ENCODE results near the gene SLC25A21.

SLC25A21 gene

GRCh38 chr14:37139710-37140109, 32.7 kb downstream of the SLC25A21 start:
- H3K36me3 ChIP-seq (ENCODE audit: insufficient read depth, low read length) = no peaks in the 10 kb centered on the region
- H3K9ac ChIP-seq (ENCODE audit: low read depth, low read length) = no peak overlapping the region
- no peak overlapping the region for H3K4me3 ChIP-seq (ENCODE audit: low read length)
- peaks cover 13% of the 10 kb centered on the region for H3K4me1 ChIP-seq (ENCODE audit: control insufficient read depth, insufficient read depth, low read length)
- no peaks in the 10 kb centered on the region for H3K9me3 ChIP-seq (replicated peaks; ENCODE audit: low read length)
- H3K4me2 ChIP-seq (ENCODE audit: low read length) = no peak overlapping the region
- H3K27me3 ChIP-seq (ENCODE audit: control insufficient read depth, insufficient read depth, low read length) = no peaks in the 10 kb centered on the region

DNA sequence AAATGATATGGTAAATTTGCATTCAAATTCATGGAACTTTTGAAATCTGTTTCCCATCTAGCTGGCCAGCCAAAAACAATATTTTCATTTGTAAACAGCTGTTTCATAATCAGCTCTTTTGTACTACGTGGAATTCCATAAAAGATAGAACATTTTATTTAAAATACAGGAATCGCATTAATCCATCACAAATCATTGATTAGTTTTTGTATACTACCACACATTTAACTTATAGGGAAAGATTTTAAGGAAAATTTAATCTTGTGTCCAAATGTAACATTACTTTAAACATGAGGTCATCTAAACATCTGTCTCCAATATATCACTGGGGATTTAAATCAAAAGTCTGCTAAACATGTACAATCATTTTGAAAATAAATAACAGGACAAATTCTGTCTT, 33.5 kb downstream of the SLC25A21 start:
- Histone ChIP-seq H3K4me1 (ENCODE audit: control insufficient read depth, insufficient read depth, low read length) (peaks cover 13% of the 10 kb centered on the region), H3K4me3 (ENCODE audit: low read length) (no peak overlapping the region), H3K36me3 (ENCODE audit: insufficient read depth, low read length) (no peaks in the 10 kb centered on the region), H3K27me3 (ENCODE audit: control insufficient read depth, insufficient read depth, low read length) (no peaks in the 10 kb centered on the region), H3K4me2 (ENCODE audit: low read length) (no peak overlapping the region), H3K9me3 (replicated peaks; ENCODE audit: low read length) (no peaks in the 10 kb centered on the region), H3K9ac (ENCODE audit: low read depth, low read length) (no peak overlapping the region)

- H3K4me1 ChIP-seq (ENCODE audit: control insufficient read depth, insufficient read depth, low read length) = no peaks in the 10 kb centered on the region
- H3K4me2 ChIP-seq (ENCODE audit: low read length) = no peak overlapping the region
- no peaks in the 10 kb centered on the region for H3K9me3 ChIP-seq (replicated peaks; ENCODE audit: low read length)
- H3K4me3 ChIP-seq (ENCODE audit: low read length) = no peak overlapping the region
- no peaks in the 10 kb centered on the region for H3K36me3 ChIP-seq (ENCODE audit: insufficient read depth, low read length)
- H3K9ac ChIP-seq (ENCODE audit: low read depth, low read length) = no peak overlapping the region
- no peaks in the 10 kb centered on the region for H3K27me3 ChIP-seq (ENCODE audit: control insufficient read depth, insufficient read depth, low read length)
Measured at GRCh38 chr14:37133284-37133913, 39.0 kb downstream of the SLC25A21 start.

DNA sequence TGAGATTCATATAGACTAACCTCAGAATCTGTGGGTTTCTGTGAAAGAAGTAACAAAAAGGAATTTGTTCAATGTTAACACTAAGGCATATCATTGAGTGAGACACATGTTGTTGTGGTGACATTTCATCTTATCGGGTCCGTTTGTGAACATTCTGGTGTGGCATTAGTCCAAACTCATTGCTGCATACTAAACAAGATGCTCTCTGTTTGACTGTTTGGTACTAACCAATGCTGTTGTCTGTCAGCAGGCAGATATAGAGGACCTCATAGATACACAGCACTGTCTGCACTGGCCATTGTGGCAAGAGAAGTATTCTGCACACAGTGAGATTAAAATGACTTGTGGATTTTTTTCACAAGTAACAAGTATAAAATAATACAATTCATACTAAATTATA, 41.2 kb downstream of the SLC25A21 start:
- Histone ChIP-seq H3K36me3 (ENCODE audit: insufficient read depth, low read length) (no peaks in the 10 kb centered on the region), H3K4me1 (ENCODE audit: control insufficient read depth, insufficient read depth, low read length) (no peaks in the 10 kb centered on the region), H3K27me3 (ENCODE audit: control insufficient read depth, insufficient read depth, low read length) (no peaks in the 10 kb centered on the region), H3K4me3 (ENCODE audit: low read length) (no peak overlapping the region), H3K9ac (ENCODE audit: low read depth, low read length) (no peak overlapping the region), H3K9me3 (replicated peaks; ENCODE audit: low read length) (no peaks in the 10 kb centered on the region), H3K4me2 (ENCODE audit: low read length) (no peak overlapping the region)

GRCh38 chr14:37129047-37129446, 43.4 kb downstream of the SLC25A21 start:
- H3K9me3 ChIP-seq (replicated peaks; ENCODE audit: low read length) = no peaks in the 10 kb centered on the region
- H3K4me2 ChIP-seq (ENCODE audit: low read length) = no peak overlapping the region
- no peaks in the 10 kb centered on the region for H3K27me3 ChIP-seq (ENCODE audit: control insufficient read depth, insufficient read depth, low read length)
- H3K4me1 ChIP-seq (ENCODE audit: control insufficient read depth, insufficient read depth, low read length) = no peaks in the 10 kb centered on the region
- no peak overlapping the region for H3K4me3 ChIP-seq (ENCODE audit: low read length)
- H3K9ac ChIP-seq (ENCODE audit: low read depth, low read length) = no peak overlapping the region
- H3K36me3 ChIP-seq (ENCODE audit: insufficient read depth, low read length) = no peaks in the 10 kb centered on the region

- Histone ChIP-seq H3K9me3 (replicated peaks; ENCODE audit: low read length) (no peaks in the 10 kb centered on the region), H3K9ac (ENCODE audit: low read depth, low read length) (no peak overlapping the region), H3K4me1 (ENCODE audit: control insufficient read depth, insufficient read depth, low read length) (peaks cover 16% of the 10 kb centered on the region), H3K4me3 (ENCODE audit: low read length) (no peak overlapping the region), H3K27me3 (ENCODE audit: control insufficient read depth, insufficient read depth, low read length) (no peaks in the 10 kb centered on the region), H3K4me2 (ENCODE audit: low read length) (no peak overlapping the region), H3K36me3 (ENCODE audit: insufficient read depth, low read length) (no peaks in the 10 kb centered on the region)
Measured at GRCh38 chr14:37124614-37125013, 47.8 kb downstream of the SLC25A21 start.

DNA sequence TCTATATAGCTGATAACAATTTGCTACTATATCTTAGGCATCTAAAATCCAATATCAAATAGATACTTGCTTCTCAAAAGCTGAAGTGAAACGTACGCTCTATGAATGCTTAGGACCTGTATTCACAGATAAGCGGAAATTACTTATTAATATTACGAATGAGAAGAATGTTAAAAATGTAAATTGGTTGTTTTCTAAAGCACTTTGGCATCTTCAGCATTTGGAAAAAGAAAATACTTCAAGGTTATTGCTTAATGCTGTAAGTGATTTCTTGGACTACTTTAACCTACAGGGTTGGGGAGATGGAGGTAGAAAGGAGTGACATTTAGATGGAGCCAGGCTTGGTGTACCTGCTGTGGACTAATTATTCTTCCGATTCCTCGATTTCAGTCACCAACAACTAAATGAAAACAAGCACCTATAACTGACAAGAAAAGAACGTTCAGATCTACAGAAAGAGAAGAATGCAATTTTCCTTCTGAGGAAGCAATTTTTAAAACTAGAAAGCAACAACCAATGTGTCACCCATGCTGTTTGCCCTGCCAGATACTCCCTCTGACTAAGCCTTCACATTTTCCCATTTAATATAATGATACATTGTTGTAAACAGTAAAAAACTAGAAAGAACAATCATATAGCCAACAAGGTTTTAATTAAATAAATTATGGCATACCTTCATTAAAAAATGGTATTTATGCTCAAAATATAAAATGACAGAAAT, 49.3 kb downstream of the SLC25A21 start:
- H3K36me3 ChIP-seq (ENCODE audit: insufficient read depth, low read length) = no peaks in the 10 kb centered on the region
- peaks cover 16% of the 10 kb centered on the region for H3K4me1 ChIP-seq (ENCODE audit: control insufficient read depth, insufficient read depth, low read length)

GRCh38 chr14:37122288-37122687, 50.1 kb downstream of the SLC25A21 start:
- H3K9me3 ChIP-seq (replicated peaks; ENCODE audit: low read length) = no peaks in the 10 kb centered on the region
- H3K27me3 ChIP-seq (ENCODE audit: control insufficient read depth, insufficient read depth, low read length) = no peaks in the 10 kb centered on the region
- H3K4me1 ChIP-seq (ENCODE audit: control insufficient read depth, insufficient read depth, low read length) = peaks cover 18% of the 10 kb centered on the region
- H3K4me2 ChIP-seq (ENCODE audit: low read length) = peak overlapping the region; percentile 15
- H3K4me3 ChIP-seq (ENCODE audit: low read length) = no peak overlapping the region
- H3K9ac ChIP-seq (ENCODE audit: low read depth, low read length) = no peak overlapping the region
- H3K36me3 ChIP-seq (ENCODE audit: insufficient read depth, low read length) = no peaks in the 10 kb centered on the region

More for the DNA sequence above, 49.3 kb downstream of the SLC25A21 start:
- Histone ChIP-seq H3K27me3 (ENCODE audit: control insufficient read depth, insufficient read depth, low read length) (no peaks in the 10 kb centered on the region), H3K9ac (ENCODE audit: low read depth, low read length) (no peak overlapping the region), H3K9me3 (replicated peaks; ENCODE audit: low read length) (no peaks in the 10 kb centered on the region), H3K4me3 (ENCODE audit: low read length) (no peak overlapping the region), H3K4me2 (ENCODE audit: low read length) (peak overlapping the region; percentile 26)

DNA sequence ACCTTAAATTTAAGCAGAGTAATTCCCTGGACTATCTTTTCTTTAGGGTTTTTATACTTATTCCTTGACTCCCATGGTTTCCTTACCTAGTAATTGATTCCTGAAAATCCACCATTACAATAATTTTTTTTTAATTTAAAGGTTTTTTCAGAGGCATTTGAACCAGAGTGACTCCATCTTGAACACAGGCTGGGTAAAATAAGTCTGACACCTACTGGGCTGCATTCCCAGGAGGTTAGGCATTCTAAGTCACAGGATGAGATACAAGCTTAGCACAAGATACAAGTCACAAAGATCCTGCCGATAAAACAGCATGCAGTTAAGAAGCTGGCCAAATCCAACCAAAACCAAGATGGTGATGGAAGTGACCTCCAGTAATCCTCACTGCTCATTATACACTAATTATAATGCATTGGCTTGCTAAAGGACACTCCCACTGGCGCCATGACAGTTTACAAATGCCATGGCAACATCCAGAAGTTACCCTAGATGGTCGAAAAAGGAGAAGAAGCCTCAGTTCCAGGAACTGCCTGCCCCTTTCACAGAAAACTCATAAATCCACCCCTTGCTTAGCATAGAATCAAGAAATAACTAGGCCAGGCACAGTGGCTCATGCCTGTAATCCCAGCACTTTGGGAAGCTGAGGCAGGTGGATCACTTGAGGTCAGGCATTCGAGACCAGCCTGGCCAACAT, 53.6 kb downstream of the SLC25A21 start:
- Histone ChIP-seq H3K4me2 (ENCODE audit: low read length) (no peak overlapping the region), H3K36me3 (ENCODE audit: insufficient read depth, low read length) (no peaks in the 10 kb centered on the region), H3K9me3 (replicated peaks; ENCODE audit: low read length) (no peaks in the 10 kb centered on the region), H3K27me3 (ENCODE audit: control insufficient read depth, insufficient read depth, low read length) (no peaks in the 10 kb centered on the region), H3K9ac (ENCODE audit: low read depth, low read length) (no peak overlapping the region), H3K4me1 (ENCODE audit: control insufficient read depth, insufficient read depth, low read length) (peaks cover 48% of the 10 kb centered on the region), H3K4me3 (ENCODE audit: low read length) (no peak overlapping the region)

DNA sequence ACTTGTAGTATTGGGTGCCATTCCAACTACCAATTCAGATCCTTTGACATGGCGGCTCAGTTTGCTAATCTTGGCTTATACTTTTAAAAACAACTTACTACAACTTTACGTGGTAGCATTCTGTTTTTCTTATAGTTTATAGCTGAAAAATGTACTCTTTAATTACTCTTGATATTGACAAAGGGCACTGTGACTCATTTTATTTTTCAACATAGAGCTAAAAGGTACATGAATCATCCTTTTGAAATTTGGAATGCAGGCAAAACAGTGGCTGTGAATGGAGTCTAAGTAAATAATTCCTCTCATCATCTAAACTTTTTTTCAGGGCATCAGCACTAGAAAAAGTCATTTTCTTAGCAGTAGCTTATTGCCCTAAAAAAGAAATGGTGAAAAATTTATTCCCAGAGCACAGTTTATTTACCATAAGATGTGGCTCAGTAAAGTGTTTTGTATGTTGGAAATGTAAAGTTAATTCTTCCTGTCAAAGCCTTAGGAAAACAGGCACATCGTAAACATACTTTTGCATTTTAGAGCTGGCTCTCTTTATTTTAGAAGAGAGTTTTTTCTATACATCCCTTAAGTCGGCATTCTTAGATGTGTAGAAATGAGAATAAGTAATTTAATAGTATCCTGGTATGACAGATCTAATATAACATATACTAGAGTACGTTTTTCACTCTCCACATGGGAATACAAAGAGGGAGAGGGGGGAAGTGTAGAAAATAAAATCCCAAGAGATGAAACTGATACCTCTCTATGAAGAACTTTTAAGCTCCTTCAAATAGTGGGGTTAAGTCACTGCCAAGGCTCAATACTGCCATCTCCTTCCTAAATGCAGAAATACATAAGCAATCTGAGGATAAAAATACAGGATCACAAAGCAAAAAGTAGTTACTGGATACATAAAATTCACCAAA, 55.2 kb downstream of the SLC25A21 start:
- no peaks in the 10 kb centered on the region for H3K9me3 ChIP-seq (replicated peaks; ENCODE audit: low read length)
- H3K4me3 ChIP-seq (ENCODE audit: low read length) = peak overlapping the region; percentile 31
- no peaks in the 10 kb centered on the region for H3K36me3 ChIP-seq (ENCODE audit: insufficient read depth, low read length)
- H3K4me1 ChIP-seq (ENCODE audit: control insufficient read depth, insufficient read depth, low read length) = peaks cover 46% of the 10 kb centered on the region
- peak overlapping the region; percentile 81 for H3K9ac ChIP-seq (ENCODE audit: low read depth, low read length)
- H3K27me3 ChIP-seq (ENCODE audit: control insufficient read depth, insufficient read depth, low read length) = no peaks in the 10 kb centered on the region
- H3K4me2 ChIP-seq (ENCODE audit: low read length) = peak overlapping the region; percentile 76

DNA sequence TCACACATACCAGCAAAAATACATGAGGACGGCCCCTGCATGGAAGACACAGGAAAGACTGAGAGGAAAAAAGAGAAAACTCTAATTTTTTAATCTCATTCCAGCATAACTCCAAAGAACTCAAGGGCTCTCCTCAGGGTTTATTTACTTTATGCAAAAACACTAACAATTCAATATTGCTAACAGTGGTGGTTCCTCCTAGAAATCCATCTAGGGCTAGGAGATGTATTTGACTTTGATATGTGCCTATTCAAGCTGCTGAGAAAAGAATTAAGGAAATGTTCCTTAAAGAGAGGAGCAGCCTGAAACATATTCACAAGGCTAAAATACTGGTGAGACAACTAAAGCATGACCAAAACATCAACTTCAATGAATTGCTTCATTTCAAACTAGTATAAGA, 57.0 kb downstream of the SLC25A21 start:
- Histone ChIP-seq H3K9ac (ENCODE audit: low read depth, low read length) (no peak overlapping the region), H3K4me2 (ENCODE audit: low read length) (no peak overlapping the region), H3K9me3 (replicated peaks; ENCODE audit: low read length) (no peaks in the 10 kb centered on the region), H3K36me3 (ENCODE audit: insufficient read depth, low read length) (no peaks in the 10 kb centered on the region), H3K4me3 (ENCODE audit: low read length) (no peak overlapping the region), H3K27me3 (ENCODE audit: control insufficient read depth, insufficient read depth, low read length) (no peaks in the 10 kb centered on the region), H3K4me1 (ENCODE audit: control insufficient read depth, insufficient read depth, low read length) (peaks cover 40% of the 10 kb centered on the region)
